ENCODE data around the gene GPR85.
A peak's percentile ranks its signal among the peaks of the same experiment; 100 is the strongest.

DNA sequence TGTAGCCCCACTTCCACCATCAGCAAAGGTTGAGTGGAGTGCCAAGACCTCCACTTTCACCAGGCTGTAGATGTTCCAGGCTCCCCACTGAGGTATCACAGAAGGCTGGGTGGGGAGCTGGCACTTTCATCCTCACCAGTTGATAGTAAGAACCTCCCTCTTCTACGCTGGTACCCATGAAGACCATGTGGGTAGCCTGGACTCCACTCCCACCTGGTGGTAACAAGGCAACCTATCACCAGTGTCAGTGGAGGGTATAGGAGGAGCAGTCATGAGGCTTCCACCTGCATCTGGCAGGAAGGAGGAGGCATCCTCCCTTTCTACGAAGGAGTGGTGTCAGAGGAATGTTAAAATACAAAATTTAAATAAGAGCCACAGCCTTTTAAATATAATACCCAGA is 27.3 kb upstream of the GPR85 start:
- TF ChIP-seq, protein P1, sequence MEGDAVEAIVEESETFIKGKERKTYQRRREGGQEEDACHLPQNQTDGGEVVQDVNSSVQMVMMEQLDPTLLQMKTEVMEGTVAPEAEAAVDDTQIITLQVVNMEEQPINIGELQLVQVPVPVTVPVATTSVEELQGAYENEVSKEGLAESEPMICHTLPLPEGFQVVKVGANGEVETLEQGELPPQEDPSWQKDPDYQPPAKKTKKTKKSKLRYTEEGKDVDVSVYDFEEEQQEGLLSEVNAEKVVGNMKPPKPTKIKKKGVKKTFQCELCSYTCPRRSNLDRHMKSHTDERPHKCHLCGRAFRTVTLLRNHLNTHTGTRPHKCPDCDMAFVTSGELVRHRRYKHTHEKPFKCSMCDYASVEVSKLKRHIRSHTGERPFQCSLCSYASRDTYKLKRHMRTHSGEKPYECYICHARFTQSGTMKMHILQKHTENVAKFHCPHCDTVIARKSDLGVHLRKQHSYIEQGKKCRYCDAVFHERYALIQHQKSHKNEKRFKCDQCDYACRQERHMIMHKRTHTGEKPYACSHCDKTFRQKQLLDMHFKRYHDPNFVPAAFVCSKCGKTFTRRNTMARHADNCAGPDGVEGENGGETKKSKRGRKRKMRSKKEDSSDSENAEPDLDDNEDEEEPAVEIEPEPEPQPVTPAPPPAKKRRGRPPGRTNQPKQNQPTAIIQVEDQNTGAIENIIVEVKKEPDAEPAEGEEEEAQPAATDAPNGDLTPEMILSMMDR (IDR thresholded peaks at IDR 0.05; ENCODE audit: borderline replicate concordance, extremely low read depth, low read length, poor library complexity, severe bottlenecking): peak; percentile 37
- TF ChIP-seq EZH2 (IDR thresholded peaks at IDR 0.05; ENCODE audit: borderline replicate concordance, low read depth, low read length, severe bottlenecking): no peak
